Sigmoid colon (tissue), 7 donors: ENCODE results near the gene FBXO44. TPM values are rescaled to one million over a fixed set of nuclear protein-coding genes. Genes with fewer than 3 reads are reported as not detected.

Source experiments
- DNase-seq: peaks from one replicate; pipeline ENCODE4 v3.0.0-alpha.2; 2019
- H3K27ac ChIP-seq, 4 donors: fragments of 200-600 bp; sonication (generic); one replicate each; pipeline ENCODE4 v1.5.1; 2016 to 2019; ENCODE audit warnings: mild to moderate bottlenecking in 1 of 4
- H3K27me3 ChIP-seq, 3 donors: fragments of 200-600 bp; sonication (generic); one replicate each; pipeline ENCODE4 v1.5.1; 2019; ENCODE audit warnings: mild to moderate bottlenecking in 1 of 3
- H3K36me3 ChIP-seq, 4 donors: fragments of 200-600 bp; sonication (generic); one replicate each; pipeline ENCODE4 v1.5.1; 2016 to 2019
- H3K4me1 ChIP-seq, 4 donors: fragments of 200-600 bp; sonication (generic); one replicate each; pipeline ENCODE4 v1.5.1; 2017 to 2019
- H3K4me3 ChIP-seq, 4 donors: fragments of 200-600 bp; sonication (generic); one replicate each; pipeline ENCODE4 v1.5.1; 2017 to 2019; ENCODE audit warnings: mild to moderate bottlenecking in 2 of 4, moderate library complexity in 1 of 4
- H3K9me3 ChIP-seq, 4 donors: fragments of 200-600 bp in 3 of 4; sonication (generic) in 3 of 4; one replicate each; pipeline versions ENCODE4 v1.5.1 to v1.6.1; 2013 to 2019
- CTCF ChIP-seq, 4 experiments: fragments of 450-650 bp in 3 of 4; fragments of 200-600 bp in 1 of 4; IDR thresholded peaks; one replicate each; pipeline ENCODE4 v1.5.1; 2016 to 2019; ENCODE audit warnings: antibody characterized with exemption in 4 of 4, mild to moderate bottlenecking in 3 of 4, moderate library complexity in 2 of 4
- EP300 ChIP-seq, 4 donors: sonication (generic); formaldehyde crosslinking; IDR thresholded peaks; one replicate each; pipeline ENCODE4 v1.6.1; 2017; ENCODE audit warnings: antibody characterized with exemption in 4 of 4
- POLR2A ChIP-seq, 2 donors: fragments of 450-650 bp; IDR thresholded peaks; one replicate each; pipeline ENCODE4 v1.6.1; 2016; ENCODE audit warnings: antibody characterized with exemption in 2 of 2, mild to moderate bottlenecking in 2 of 2, moderate library complexity in 2 of 2
- POLR2AphosphoS5 ChIP-seq, 4 donors: sonication (generic); formaldehyde crosslinking; IDR thresholded peaks; one replicate each; pipeline ENCODE4 v1.6.1; 2017; ENCODE audit warnings: antibody characterized with exemption in 4 of 4
- WGBS, 2 donors: extraction: QIAGEN DNeasy Blood & Tissue Kit; methylation state at CpG; one replicate each; pipeline ENCODE4 v1.1.7; 2013; 5-methylcytosine and 5-hydroxymethylcytosine counted together
- intact Hi-C: fragments of 100-400 bp; cut with DNase I; formaldehyde crosslinking; loops from one replicate; pipeline ENCODE4 v1.15.1; 2023
- polyA plus RNA-seq, 3 donors: library from polyadenylated mRNA; stranded (reverse); fragments of 200-250 nt; gene quantifications; one replicate each; pipeline ENCODE4 v1.2.3, GENCODE V29; 2013
- total RNA-seq, 4 donors: library from RNA; depleted of rRNA; stranded (reverse); fragments of >200 nt; gene quantifications; one replicate each; pipeline ENCODE4 v1.1.0, GENCODE V29; 2016
- donor health status: healthy with polysubstance abuse.
- donor health status: Bipolar disorder and iron deficiency.
- donor health status: healthy.

The FBXO44 gene
- total and polyA plus RNA-seq, 7 donors = 1.6 to 27.3 (median 14.2) TPM

- peaks cover 0 to 20% (median 16%) of the 10 kb centered on the region in 4 donors for H3K4me1 ChIP-seq
- H3K4me3 ChIP-seq = no peak overlapping the region
- intact Hi-C loops = no loop called here
- no peaks in the 10 kb centered on the region for H3K27me3 ChIP-seq
- no peak for TF ChIP-seq EP300 (IDR thresholded peaks at IDR 0.05)
- TF ChIP-seq POLR2A (IDR thresholded peaks at IDR 0.05) = no peak
- no peak for TF ChIP-seq CTCF (IDR thresholded peaks at IDR 0.05)
- TF ChIP-seq POLR2AphosphoS5 (IDR thresholded peaks at IDR 0.05) = no peak
- H3K36me3 ChIP-seq = peaks cover 0 to 42% (median 3%) of the 10 kb centered on the region in 4 donors
- H3K27ac ChIP-seq = no peak overlapping the region
- 87 to 92% methylated on average over 23 of the region's 23 CpGs for WGBS, 2 donors
- no peak for DNase-seq
- no peaks in the 10 kb centered on the region for H3K9me3 ChIP-seq
Measured at GRCh38 chr1:11658542-11658941, 3.9 kb downstream of the FBXO44 start.

GRCh38 chr1:11659748-11660147 is 5.1 kb downstream of the FBXO44 start:
- H3K27me3 ChIP-seq = no peaks in the 10 kb centered on the region
- H3K4me3 ChIP-seq = no peak overlapping the region
- intact Hi-C loops = no loop called here
- peaks cover 2 to 19% (median 16%) of the 10 kb centered on the region in 4 donors for H3K4me1 ChIP-seq
- 85 to 87% methylated on average over 4 of the region's 4 CpGs for WGBS, 2 donors
- peaks cover 0 to 42% (median 3%) of the 10 kb centered on the region in 4 donors for H3K36me3 ChIP-seq
- no peak for DNase-seq
- no peaks in the 10 kb centered on the region for H3K9me3 ChIP-seq
- TF ChIP-seq EP300 (IDR thresholded peaks at IDR 0.05) (no peak), POLR2AphosphoS5 (IDR thresholded peaks at IDR 0.05) (no peak), CTCF (IDR thresholded peaks at IDR 0.05) (no peak), POLR2A (IDR thresholded peaks at IDR 0.05) (no peak)
- H3K27ac ChIP-seq = no peak overlapping the region

- TF ChIP-seq POLR2AphosphoS5 (IDR thresholded peaks at IDR 0.05) = no peak
- no peak for TF ChIP-seq POLR2A (IDR thresholded peaks at IDR 0.05)
- TF ChIP-seq EP300 (IDR thresholded peaks at IDR 0.05) = no peak
- TF ChIP-seq CTCF (IDR thresholded peaks at IDR 0.05) = no peak
- peaks cover 2 to 12% (median 5%) of the 10 kb centered on the region in 4 donors for H3K4me1 ChIP-seq
- no peak overlapping the region for H3K4me3 ChIP-seq
- no peak overlapping the region for H3K27ac ChIP-seq
- no peaks in the 10 kb centered on the region for H3K27me3 ChIP-seq
- DNase-seq = no peak
- 92 to 94% methylated on average over 17 of the region's 17 CpGs for WGBS, 2 donors
- H3K9me3 ChIP-seq = no peaks in the 10 kb centered on the region
- H3K36me3 ChIP-seq = peaks cover 0 to 42% (median 3%) of the 10 kb centered on the region in 4 donors
- intact Hi-C loops = no loop called here
Measured at GRCh38 chr1:11661103-11661502, 6.4 kb downstream of the FBXO44 start.

GRCh38 chr1:11664336-11665065 is 9.8 kb downstream of the FBXO44 start:
- Histone ChIP-seq H3K4me1 (peaks cover 2 to 12% (median 5%) of the 10 kb centered on the region in 4 donors), H3K36me3 (peaks cover 0 to 30% (median 3%) of the 10 kb centered on the region in 4 donors), H3K9me3 (no peaks in the 10 kb centered on the region), H3K4me3 (peak overlapping the region; percentile 35 to 86 (median 72)), H3K27me3 (no peaks in the 10 kb centered on the region), H3K27ac (peak overlapping the region; percentile 85 to 87 (median 86))
- no peak for DNase-seq
- 1% methylated on average over 66 of the region's 66 CpGs for WGBS, 2 donors
- intact Hi-C loops = loop anchor here (2.0 kb wide), 2 partner anchors 16 to 54 kb away; partner anchors contain the start of gene MAD2L2
- peak in 1 of 4 experiments; percentile 28 for TF ChIP-seq CTCF (IDR thresholded peaks at IDR 0.05)
- TF ChIP-seq EP300 (IDR thresholded peaks at IDR 0.05) = no peak
